MM.1S (cell line): ENCODE measurements around the gene CACNG3.

Experiments used
- EZH2 ChIP-seq: fragments of 300-600 bp; sonication (generic); optimal IDR thresholded peaks from 2 replicates; pipeline ENCODE3; 2017; ENCODE audit warnings: low read depth, mild to moderate bottlenecking, antibody characterized with exemption, low read length, mixed read lengths
- EZH2phosphoT487 ChIP-seq: fragments of 300-600 bp; sonication (generic); IDR thresholded peaks from 2 replicates; pipeline ENCODE4 v1.6.1; 2018; ENCODE audit warnings: antibody characterized with exemption, low read length
- TF ChIP-seq, protein P1 (sequence below): fragments of 300-600 bp; sonication (generic); IDR thresholded peaks from 2 replicates; pipeline ENCODE4 v1.5.1; 2016; ENCODE audit warnings: antibody characterized with exemption, low read length, mixed read lengths

DNA sequence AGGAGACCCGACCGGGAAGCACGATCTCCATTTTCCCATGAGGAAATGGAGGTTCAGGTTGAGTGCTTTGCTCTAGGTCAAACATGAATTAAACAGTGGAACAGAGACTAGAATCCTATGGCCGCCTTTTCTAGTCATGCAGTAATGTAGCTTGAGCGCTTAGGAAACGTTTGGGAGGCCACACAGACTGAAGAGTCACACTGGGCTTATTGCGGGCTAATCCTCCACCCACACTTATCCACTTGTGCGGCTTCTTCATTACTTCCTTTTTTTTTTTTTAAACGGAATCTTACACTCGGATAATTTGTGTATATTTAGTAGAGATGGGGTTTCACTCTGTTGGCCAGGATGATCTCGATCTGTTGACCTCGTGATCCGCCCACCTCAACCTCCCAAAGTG is 26.0 kb downstream of the CACNG3 start:
- TF ChIP-seq, protein P1, sequence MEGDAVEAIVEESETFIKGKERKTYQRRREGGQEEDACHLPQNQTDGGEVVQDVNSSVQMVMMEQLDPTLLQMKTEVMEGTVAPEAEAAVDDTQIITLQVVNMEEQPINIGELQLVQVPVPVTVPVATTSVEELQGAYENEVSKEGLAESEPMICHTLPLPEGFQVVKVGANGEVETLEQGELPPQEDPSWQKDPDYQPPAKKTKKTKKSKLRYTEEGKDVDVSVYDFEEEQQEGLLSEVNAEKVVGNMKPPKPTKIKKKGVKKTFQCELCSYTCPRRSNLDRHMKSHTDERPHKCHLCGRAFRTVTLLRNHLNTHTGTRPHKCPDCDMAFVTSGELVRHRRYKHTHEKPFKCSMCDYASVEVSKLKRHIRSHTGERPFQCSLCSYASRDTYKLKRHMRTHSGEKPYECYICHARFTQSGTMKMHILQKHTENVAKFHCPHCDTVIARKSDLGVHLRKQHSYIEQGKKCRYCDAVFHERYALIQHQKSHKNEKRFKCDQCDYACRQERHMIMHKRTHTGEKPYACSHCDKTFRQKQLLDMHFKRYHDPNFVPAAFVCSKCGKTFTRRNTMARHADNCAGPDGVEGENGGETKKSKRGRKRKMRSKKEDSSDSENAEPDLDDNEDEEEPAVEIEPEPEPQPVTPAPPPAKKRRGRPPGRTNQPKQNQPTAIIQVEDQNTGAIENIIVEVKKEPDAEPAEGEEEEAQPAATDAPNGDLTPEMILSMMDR, result no peak
- TF ChIP-seq EZH2 (no peak), EZH2phosphoT487 (no peak)
